Measurements from ENCODE around the gene MYPOP.
"Not testable (repeated sequence)": the region's sequence is repeated elsewhere in the genome, so short reads cannot be mapped to it uniquely, and the experiment has no call there.

The MYPOP gene

GRCh38 chr19:45883881-45884681 lies 18.3 kb downstream of the MYPOP start:
- no peak for DNase-seq (ENCODE audit: low read depth, low spot score)

DNA sequence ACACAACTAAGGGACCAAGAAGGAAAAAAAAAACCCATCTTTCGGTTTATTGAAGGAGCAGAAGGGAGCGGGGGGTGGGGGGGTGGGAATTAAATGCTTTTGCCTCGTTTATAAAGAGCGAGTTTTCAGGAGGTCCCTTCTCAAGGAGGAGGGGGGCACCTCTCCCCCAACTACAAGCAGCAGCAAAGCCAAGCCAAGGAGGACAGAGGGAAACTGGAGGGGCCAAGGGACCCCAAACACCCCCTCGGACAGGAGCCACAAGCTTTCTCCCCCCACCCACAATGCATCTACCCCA lies 18.9 kb downstream of the MYPOP start:
- no peak for DNase-seq (ENCODE audit: low read depth, low spot score)

DNA sequence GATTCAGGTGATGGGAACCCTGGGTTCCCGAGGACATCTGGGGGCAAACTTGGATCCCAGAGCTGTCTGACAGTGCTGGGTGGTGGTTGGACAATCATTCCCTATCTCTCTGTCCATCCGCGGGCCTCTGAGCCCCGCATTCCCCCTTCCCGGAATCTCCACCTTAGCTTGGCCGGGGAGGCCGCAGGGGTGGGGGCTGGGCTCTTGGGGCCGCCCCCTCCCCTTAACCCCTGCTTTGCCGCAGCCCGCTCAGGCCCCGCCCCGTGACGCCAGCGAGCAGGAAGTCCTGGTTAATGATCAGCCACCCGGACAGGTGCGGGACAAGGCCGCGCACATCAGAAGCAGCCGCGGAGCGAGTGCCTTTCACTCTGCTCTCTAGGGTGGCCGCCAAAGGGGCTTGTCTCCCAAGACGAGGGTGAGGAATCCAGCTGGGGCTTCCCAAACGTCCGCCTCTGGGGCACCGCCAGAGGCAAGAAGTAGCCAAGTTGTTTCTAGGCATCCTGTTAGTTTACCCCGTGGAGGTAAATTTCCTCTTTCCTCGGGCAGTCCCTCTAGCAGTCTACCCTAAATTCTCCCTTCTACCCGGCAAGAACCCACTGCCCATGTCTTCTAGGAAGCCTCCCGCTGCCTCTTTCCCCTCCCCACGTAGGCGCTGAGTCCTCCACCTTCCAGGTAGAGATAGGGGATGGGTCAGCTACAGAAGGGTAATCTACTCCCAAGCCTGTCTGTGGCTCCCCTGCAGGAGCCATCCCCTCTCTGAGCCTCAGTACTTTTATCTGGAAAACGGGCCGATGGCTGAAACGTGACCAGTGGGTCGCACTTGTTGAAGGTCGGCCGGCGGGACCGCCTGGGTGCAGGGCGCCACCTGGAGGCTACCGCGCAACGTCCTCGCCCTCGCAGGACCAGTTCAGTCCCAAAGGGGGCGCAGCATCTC lies 19.5 kb downstream of the MYPOP start:
- peak; percentile 68 for DNase-seq (ENCODE audit: low read depth, low spot score)

DNA sequence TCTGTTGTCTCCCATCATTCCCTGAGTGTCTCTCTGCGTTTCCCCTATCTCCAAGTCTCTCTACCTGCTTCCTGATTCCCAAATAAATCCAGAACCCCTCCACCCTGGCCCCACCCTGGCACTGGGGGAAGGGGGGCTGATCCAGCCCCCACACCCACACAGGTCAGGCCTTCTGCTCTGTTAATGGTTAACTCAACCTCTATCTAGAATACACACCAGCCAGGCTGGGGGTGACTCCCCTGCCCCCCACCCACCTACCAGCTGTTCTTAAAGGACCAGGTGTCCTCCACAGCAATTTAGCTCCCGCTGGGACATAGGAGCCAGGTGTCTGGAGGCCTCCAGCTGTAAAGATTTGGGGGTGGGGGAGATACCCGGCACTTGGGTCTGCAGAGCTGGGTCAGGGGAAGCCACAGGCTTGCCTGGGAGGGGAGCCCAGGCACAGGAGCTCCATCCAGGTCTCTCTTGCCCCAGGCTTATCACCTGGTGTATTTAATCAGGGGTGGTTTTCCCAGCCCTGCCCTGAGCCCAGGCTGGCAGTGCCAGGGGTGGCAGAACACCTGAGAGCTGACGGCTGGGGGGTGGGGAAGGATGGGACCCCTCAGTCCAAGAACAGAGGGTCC lies 20.4 kb downstream of the MYPOP start:
- DNase-seq (ENCODE audit: low read depth, low spot score): no peak

DNA sequence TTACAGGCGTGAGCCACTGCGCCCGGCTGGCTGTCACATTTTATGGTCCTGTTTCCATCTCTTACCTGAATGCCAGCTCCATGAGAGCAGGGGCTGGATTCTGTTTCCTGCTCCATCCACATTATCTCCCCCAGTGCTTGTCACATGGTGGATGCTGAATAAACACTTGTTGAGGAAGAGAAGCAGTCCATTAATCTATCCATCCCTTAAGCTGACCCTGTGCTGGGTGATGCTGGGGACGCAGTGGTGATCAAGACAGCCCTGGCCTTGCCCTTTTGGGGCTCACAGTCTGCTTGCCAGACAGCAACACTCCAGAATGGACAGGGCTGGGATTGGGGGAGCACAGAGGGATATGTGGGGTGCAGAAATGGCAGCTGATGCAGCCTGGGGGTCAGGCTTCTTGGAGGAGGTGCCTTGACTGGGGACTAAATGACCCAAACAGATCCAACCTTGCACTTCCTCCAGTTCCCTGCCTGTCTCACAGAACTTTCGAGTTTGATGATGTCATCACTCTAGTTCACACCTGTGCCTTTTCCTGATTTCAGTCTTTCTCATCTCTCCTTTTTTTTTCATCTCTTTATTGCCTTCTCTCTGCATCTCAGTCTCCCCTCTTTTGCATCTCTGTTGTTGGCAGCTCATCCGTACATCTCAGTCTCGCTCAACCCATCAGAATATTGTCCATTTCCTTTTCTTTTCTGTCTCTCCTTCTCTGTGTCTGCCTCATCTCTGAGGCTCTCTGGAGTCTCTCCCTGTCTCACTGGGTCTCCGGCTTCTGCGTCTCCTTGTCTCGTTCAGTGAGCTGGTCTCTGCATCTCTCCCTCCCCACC lies 21.1 kb downstream of the MYPOP start:
- no peak for DNase-seq (ENCODE audit: low read depth, low spot score)

DNA sequence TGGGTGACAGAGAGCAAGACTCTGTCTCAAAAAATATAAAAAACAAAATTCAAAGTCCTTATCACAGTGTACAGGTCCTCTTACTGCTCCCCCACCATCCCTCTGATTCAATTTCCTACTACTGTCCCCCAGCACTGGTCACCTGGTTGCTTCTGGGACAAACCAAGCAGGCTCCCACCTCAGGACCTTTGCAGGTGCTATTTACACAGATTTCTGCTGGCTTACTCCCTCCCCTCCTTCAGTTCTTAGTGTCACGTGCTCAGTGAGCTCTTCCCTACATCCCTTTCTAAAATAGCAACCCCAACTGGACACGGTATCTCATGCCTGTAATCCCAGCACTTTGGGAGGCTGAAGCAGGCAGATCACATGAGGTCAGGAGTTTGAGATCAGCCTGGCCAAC lies 22.4 kb downstream of the MYPOP start:
- no peak for DNase-seq (ENCODE audit: low read depth, low spot score)

DNA sequence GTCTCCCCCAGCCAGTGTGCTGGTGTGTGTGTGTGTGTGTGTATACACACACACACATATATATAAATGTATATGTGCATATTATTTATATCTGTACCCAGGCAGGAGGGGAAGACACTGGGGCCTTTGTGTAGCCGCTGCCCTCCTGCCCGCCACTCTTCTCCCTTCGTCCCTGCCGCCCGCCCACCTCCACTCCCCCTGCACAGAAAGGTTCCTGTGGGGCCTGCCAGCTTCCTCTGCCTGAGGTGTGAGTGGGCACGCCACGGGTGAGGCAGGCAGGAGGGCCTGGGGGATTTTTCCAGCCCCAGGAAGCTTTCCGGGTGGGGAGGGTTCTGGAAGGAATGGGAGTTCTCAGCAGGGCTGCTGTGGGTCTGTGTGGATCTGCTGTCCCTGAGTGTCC lies 23.4 kb downstream of the MYPOP start:
- no peak for DNase-seq (ENCODE audit: low read depth, low spot score)

- no peak for DNase-seq (ENCODE audit: low read depth, low spot score)
These were observed 24.2 kb downstream of the MYPOP start for GRCh38 chr19:45878043-45878794.

GRCh38 chr19:45876411-45877197 lies 25.8 kb downstream of the MYPOP start:
- no peak for DNase-seq (ENCODE audit: low read depth, low spot score)

DNA sequence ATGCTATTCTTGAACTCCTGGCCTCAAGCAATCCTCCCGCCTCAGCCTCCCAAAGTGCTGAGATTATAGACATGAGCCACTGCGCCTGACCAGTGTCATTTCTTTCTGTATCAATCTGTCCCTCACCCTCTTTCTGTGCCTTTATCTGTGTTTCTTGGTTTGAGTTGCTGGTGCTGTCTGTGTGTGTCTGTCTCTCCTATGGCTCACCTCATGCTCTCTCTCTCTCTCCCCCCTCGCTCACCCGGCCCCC lies 26.3 kb downstream of the MYPOP start:
- no peak for DNase-seq (ENCODE audit: low read depth, low spot score)

DNA sequence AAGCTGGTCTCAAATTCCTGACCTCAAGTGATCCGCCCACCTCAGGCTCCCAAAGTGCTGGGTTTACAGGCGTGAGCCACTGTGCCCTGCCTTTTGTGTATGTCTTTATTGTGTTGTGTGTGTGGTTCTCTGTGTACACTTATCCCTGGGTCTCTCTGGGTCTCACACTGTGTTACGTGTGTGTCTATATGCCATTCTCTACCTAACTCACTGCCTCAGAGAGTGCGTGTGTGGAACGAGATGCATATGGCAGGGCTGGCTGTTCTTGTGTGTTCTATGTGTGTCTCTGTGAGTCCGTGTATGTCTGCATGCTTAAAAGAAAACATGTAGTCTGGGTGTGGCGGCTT lies 27.8 kb downstream of the MYPOP start:
- DNase-seq (ENCODE audit: low read depth, low spot score): no peak

GRCh38 chr19:45873219-45873772 lies 29.1 kb downstream of the MYPOP start:
- DNase-seq (ENCODE audit: low read depth, low spot score): no peak

GRCh38 chr19:45872095-45872919 lies 30.1 kb downstream of the MYPOP start:
- DNase-seq (ENCODE audit: low read depth, low spot score): no peak

DNA sequence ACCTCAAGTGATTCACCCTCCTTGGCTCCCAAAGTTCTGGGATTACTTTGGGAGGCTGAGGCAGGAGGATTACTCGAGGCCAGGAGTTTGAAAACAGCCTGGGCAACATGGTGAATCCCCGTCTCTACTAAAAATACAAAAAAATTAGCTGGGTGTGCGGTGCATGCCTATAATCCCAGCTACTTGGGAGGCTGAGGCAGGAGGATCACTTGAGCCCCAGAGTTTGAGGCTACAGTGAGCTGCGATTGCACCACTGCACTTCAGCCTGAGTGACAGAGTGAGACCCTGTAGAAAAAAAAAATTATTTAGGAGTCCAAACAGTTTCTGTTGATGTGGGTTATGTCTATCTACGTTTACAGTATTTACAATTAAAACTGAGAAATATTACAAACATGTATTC lies 31.6 kb downstream of the MYPOP start:
- DNase-seq (ENCODE audit: low read depth, low spot score): no peak

DNA sequence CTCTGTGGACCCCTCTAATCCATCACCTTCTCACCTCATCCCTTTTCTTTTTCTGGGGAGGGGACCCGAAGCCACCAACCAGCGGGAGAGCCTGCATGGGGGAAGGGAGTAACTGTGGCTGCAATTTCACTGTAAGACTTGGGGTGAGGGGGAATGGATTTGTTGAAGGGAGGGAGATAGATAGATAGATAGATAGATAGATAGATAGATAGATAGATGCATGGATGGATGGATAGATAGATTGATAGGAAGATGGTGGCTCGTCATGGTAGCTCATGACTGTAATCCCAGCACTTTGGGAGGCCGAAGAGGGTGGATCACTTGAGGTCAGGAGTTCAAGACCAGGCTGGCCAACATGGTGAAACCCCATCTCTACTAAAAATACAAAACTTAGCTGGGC lies 35.2 kb downstream of the MYPOP start:
- not testable (repeated sequence) for DNase-seq (ENCODE audit: low read depth, low spot score)

DNA sequence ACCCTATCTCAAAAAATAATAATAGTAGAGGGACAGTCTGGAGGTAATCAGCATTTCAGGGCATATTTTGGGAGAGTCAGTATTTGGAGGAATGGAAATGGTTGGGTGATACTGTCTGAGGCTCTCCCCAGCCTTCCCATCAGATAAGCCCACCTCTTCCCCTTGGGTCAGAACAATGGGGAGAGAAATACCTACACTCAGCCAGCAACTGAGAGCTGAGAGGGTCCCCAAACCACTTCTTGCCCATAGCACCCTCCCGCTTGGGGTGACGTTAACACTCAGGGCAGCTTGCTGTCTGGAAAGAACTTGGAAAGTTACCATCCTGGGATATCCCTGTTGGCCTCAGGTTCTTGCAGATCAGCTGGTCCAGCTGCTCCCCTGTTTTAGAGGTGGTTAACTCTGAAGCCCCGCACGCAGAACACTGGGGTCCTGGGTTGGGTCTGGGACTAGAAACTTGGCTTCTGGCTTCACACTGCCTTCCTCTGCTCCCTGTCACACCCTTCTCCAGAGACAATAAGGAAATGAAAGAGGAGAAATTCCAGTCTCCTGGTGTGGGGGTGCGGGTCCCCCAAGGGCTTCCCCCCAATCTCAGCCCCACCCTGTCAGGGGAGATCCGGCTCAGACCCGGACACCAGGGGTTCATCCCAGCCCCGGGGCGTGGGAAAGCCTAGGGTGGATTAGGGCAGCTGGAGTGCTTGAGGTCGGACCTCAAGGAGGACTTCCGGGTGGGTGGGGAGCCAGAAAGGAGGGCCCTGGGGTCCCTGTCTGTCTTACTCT lies 35.8 kb downstream of the MYPOP start:
- DNase-seq (ENCODE audit: low read depth, low spot score): no peak

- DNase-seq (ENCODE audit: low read depth, low spot score): no peak
These were observed 37.0 kb downstream of the MYPOP start for GRCh38 chr19:45865269-45865948.

DNA sequence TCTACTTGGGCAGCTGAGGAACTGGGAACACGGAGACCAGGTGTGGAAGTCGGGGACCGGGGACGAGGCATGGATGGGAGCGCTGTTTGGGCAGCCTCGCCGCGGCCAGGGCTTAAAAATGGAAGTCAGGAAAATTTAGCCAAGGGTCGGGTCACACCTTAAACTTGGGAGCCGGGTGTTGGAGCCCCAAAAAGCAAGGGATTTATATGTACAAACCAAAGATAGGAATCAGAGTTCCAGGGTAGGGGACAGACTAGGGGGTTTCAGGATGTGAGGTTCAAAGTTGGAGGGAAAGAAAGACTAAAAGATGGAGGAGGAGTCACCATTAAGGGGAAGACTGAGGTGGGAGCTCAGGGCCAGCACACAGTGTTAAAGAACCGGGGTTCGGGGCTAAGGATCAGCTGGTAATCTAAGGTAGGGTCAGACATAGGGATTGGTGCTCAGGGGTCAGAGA lies 37.8 kb downstream of the MYPOP start:
- no peak for DNase-seq (ENCODE audit: low read depth, low spot score)
